SK-N-MC (cell line): ENCODE data around the gene CLTRN.
"Not testable (repeated sequence)": the region's sequence is repeated elsewhere in the genome, so short reads cannot be mapped to it uniquely, and the experiment has no call there.

ENCODE experiments used
- DNase-seq: peaks from one replicate; pipeline ENCODE4 v3.0.0-alpha.2; 2011; ENCODE audit warnings: low read depth, low spot score
- H3K27ac ChIP-seq: fragments of 200-600 bp; sonication (generic); 2 replicates; pipeline ENCODE4 v1.5.1; 2016; ENCODE audit warnings: mixed run types
- H3K36me3 ChIP-seq: fragments of 200-600 bp; sonication (generic); 2 replicates; pipeline ENCODE4 v1.6.1; 2017; ENCODE audit warnings: antibody characterized with exemption, low read length, mixed read lengths; ENCODE audit not compliant: insufficient read depth
- H3K4me3 ChIP-seq: fragments of 200-600 bp; sonication (generic); 2 replicates; pipeline ENCODE4 v1.5.1; 2016
- H3K9ac ChIP-seq: fragments of 200-600 bp; sonication (generic); 2 replicates; pipeline ENCODE4 v1.8.0; 2017; ENCODE audit warnings: mixed run types, mixed read lengths; ENCODE audit not compliant: insufficient read length
- H3K9me3 ChIP-seq: fragments of 200-600 bp; sonication (generic); 2 replicates; pipeline ENCODE4 v1.6.1; 2017; ENCODE audit warnings: low read depth, mild to moderate bottlenecking, antibody characterized with exemption, low read length, moderate library complexity, mixed read lengths
- EZH2 ChIP-seq: fragments of 200-600 bp; sonication (generic); IDR thresholded peaks from one replicate; pipeline ENCODE4 v1.6.1; 2017; ENCODE audit warnings: antibody characterized with exemption
- FOXP2 ChIP-seq: optimal IDR thresholded peaks from 2 replicates; pipeline ENCODE3; 2011; ENCODE audit warnings: mild to moderate bottlenecking, moderate library complexity; ENCODE audit not compliant: insufficient read depth; ENCODE audit errors: extremely low read length, control extremely low read depth
- POLR2AphosphoS5 ChIP-seq: IDR thresholded peaks from 2 replicates; pipeline ENCODE4 v1.6.1; 2012; ENCODE audit warnings: mild to moderate bottlenecking, low read depth, low read length, borderline replicate concordance

Gene CLTRN

GRCh38 chrX:15672881-15673280, 8.3 kb upstream of the CLTRN start:
- H3K4me3 ChIP-seq = no peak overlapping the region
- peaks cover 3% of the 10 kb centered on the region; the same call in 1 of the 2 replicates for H3K36me3 ChIP-seq
- TF ChIP-seq EZH2 = no peak
- no peak for TF ChIP-seq POLR2AphosphoS5
- no peak for TF ChIP-seq FOXP2
- DNase-seq = no peak
- H3K27ac ChIP-seq = peak overlapping the region; percentile 14; the same call in 1 of the 2 replicates
- H3K9ac ChIP-seq = no peak overlapping the region
- no peaks in the 10 kb centered on the region for H3K9me3 ChIP-seq

- Histone ChIP-seq H3K27ac (no peak overlapping the region), H3K36me3 (no peaks in the 10 kb centered on the region), H3K9me3 (no peaks in the 10 kb centered on the region), H3K9ac (no peak overlapping the region), H3K4me3 (no peak overlapping the region)
- TF ChIP-seq POLR2AphosphoS5 (no peak), FOXP2 (no peak), EZH2 (no peak)
- DNase-seq = no peak
Measured at GRCh38 chrX:15663439-15663838, 1.2 kb downstream of the CLTRN start.

GRCh38 chrX:15654804-15655203, 9.8 kb downstream of the CLTRN start:
- H3K4me3 ChIP-seq, H3K27ac ChIP-seq, DNase-seq, H3K9ac ChIP-seq, H3K36me3 ChIP-seq, H3K9me3 ChIP-seq: not testable (repeated sequence)

- Histone ChIP-seq H3K36me3 (no peaks in the 10 kb centered on the region), H3K4me3 (no peak overlapping the region), H3K9me3 (no peaks in the 10 kb centered on the region), H3K27ac (no peak overlapping the region), H3K9ac (no peak overlapping the region)
- DNase-seq = no peak
- TF ChIP-seq EZH2 (no peak), FOXP2 (no peak), POLR2AphosphoS5 (no peak)
Measured at GRCh38 chrX:15653961-15654360, 10.6 kb downstream of the CLTRN start.

GRCh38 chrX:15647510-15647909, 17.1 kb downstream of the CLTRN start:
- not testable (repeated sequence) for H3K27ac ChIP-seq, H3K9ac ChIP-seq, H3K9me3 ChIP-seq, H3K36me3 ChIP-seq, DNase-seq, H3K4me3 ChIP-seq

GRCh38 chrX:15646543-15646942, 18.1 kb downstream of the CLTRN start:
- Histone ChIP-seq H3K4me3 (no peak overlapping the region), H3K9ac (no peak overlapping the region), H3K36me3 (no peaks in the 10 kb centered on the region), H3K9me3 (no peaks in the 10 kb centered on the region), H3K27ac (no peak overlapping the region)
- DNase-seq = no peak
- TF ChIP-seq EZH2 (no peak), POLR2AphosphoS5 (no peak), FOXP2 (no peak)

- Histone ChIP-seq H3K27ac (no peak overlapping the region), H3K4me3 (no peak overlapping the region), H3K9ac (no peak overlapping the region), H3K9me3 (no peaks in the 10 kb centered on the region), H3K36me3 (no peaks in the 10 kb centered on the region)
- no peak for DNase-seq
- TF ChIP-seq EZH2 (no peak), POLR2AphosphoS5 (no peak), FOXP2 (no peak)
Measured at GRCh38 chrX:15646031-15646430, 18.6 kb downstream of the CLTRN start.

- H3K9ac ChIP-seq = no peak overlapping the region
- H3K27ac ChIP-seq = no peak overlapping the region
- no peak overlapping the region for H3K4me3 ChIP-seq
- no peaks in the 10 kb centered on the region for H3K36me3 ChIP-seq
- TF ChIP-seq FOXP2 = no peak
- TF ChIP-seq EZH2 = no peak
- no peak for TF ChIP-seq POLR2AphosphoS5
- no peak for DNase-seq
- no peaks in the 10 kb centered on the region for H3K9me3 ChIP-seq
Measured at GRCh38 chrX:15645266-15645665, 19.3 kb downstream of the CLTRN start.

- no peak overlapping the region for H3K9ac ChIP-seq
- H3K4me3 ChIP-seq = no peak overlapping the region
- H3K9me3 ChIP-seq = no peaks in the 10 kb centered on the region
- no peaks in the 10 kb centered on the region for H3K36me3 ChIP-seq
- H3K27ac ChIP-seq = no peak overlapping the region
- TF ChIP-seq FOXP2 (no peak), EZH2 (no peak), POLR2AphosphoS5 (no peak)
- DNase-seq = no peak
Measured at GRCh38 chrX:15644560-15644872, 20.1 kb downstream of the CLTRN start.

- no peaks in the 10 kb centered on the region for H3K9me3 ChIP-seq
- no peak for TF ChIP-seq POLR2AphosphoS5
- no peak for TF ChIP-seq FOXP2
- TF ChIP-seq EZH2 = no peak
- no peak overlapping the region for H3K9ac ChIP-seq
- no peak for DNase-seq
- H3K4me3 ChIP-seq = no peak overlapping the region
- H3K36me3 ChIP-seq = no peaks in the 10 kb centered on the region
- no peak overlapping the region for H3K27ac ChIP-seq
Measured at GRCh38 chrX:15643786-15644559, 20.6 kb downstream of the CLTRN start.
